Neural progenitor cell (in vitro differentiated cells): ENCODE measurements around the gene DNER. TPM values are rescaled to one million over a fixed set of nuclear protein-coding genes. Genes with fewer than 3 reads are reported as not detected.

Source experiments
- DNase-seq: peaks from one replicate; pipeline ENCODE4 v3.0.0-alpha.2; 2016; ENCODE audit warnings: low spot score
- H2AFZ ChIP-seq: fragments of 200-600 bp; sonication (generic); replicated peaks from 2 replicates; pipeline ENCODE4 v1.6.1; 2016; ENCODE audit warnings: antibody characterized with exemption
- H3F3A ChIP-seq: fragments of 200-600 bp; sonication (generic); 2 replicates; pipeline ENCODE4 v1.6.1; 2016; ENCODE audit warnings: antibody characterized with exemption, low read depth
- H3K27ac ChIP-seq: fragments of 200-600 bp; sonication (generic); 2 replicates; pipeline ENCODE4 v1.5.1; 2016; ENCODE audit warnings: mild to moderate bottlenecking
- H3K27me3 ChIP-seq: fragments of 200-600 bp; sonication (generic); 2 replicates; pipeline ENCODE4 v1.6.1; 2016; ENCODE audit warnings: mild to moderate bottlenecking, moderate library complexity
- H3K36me3 ChIP-seq: fragments of 200-600 bp; sonication (generic); 2 replicates; pipeline ENCODE4 v1.5.1; 2016
- H3K4me1 ChIP-seq: fragments of 200-600 bp; sonication (generic); 2 replicates; pipeline ENCODE4 v1.6.1; 2016; ENCODE audit warnings: mixed run types
- H3K4me2 ChIP-seq: fragments of 200-600 bp; sonication (generic); 2 replicates; pipeline ENCODE4 v1.6.1; 2016
- H3K4me3 ChIP-seq: fragments of 200-600 bp; sonication (generic); 2 replicates; pipeline ENCODE4 v1.5.1; 2016
- H3K79me2 ChIP-seq: fragments of 200-600 bp; sonication (generic); 2 replicates; pipeline ENCODE4 v1.6.1; 2016; ENCODE audit warnings: low read depth
- H3K9ac ChIP-seq: fragments of 200-600 bp; sonication (generic); 2 replicates; pipeline ENCODE4 v1.6.1; 2016
- H3K9me3 ChIP-seq: fragments of 200-600 bp; sonication (generic); 2 replicates; pipeline ENCODE4 v1.5.1; 2016; ENCODE audit warnings: low read depth
- H4K20me1 ChIP-seq: fragments of 200-600 bp; sonication (generic); 2 replicates; pipeline ENCODE4 v1.6.1; 2016; ENCODE audit warnings: low read depth
- H3K27ac Mint-ChIP-seq: 3 replicates; pipeline ENCODE4 v1.8.0; 2021; ENCODE audit warnings: mixed read lengths
- H3K27me3 Mint-ChIP-seq: 2 replicates; pipeline ENCODE4 v1.8.0; 2022; ENCODE audit warnings: low read depth, mild to moderate bottlenecking, inconsistent platforms, moderate library complexity, mixed read lengths; ENCODE audit not compliant: insufficient read depth
- H3K36me3 Mint-ChIP-seq: 3 replicates; pipeline ENCODE4 v1.8.0; 2021; ENCODE audit warnings: mixed read lengths
- H3K4me1 Mint-ChIP-seq: 3 replicates; pipeline ENCODE4 v1.8.0; 2021; ENCODE audit warnings: mixed read lengths
- H3K4me3 Mint-ChIP-seq: 3 replicates; pipeline ENCODE4 v1.8.0; 2021; ENCODE audit warnings: mild to moderate bottlenecking, moderate library complexity, mixed read lengths
- H3K9me3 Mint-ChIP-seq: 3 replicates; pipeline ENCODE4 v1.8.0; 2020; ENCODE audit warnings: mixed read lengths
- EZH2 ChIP-seq: fragments of 200-600 bp; sonication (generic); IDR thresholded peaks from 2 replicates; pipeline ENCODE4 v1.6.1; 2017; ENCODE audit warnings: antibody characterized with exemption, mild to moderate bottlenecking, moderate library complexity
- EZH2phosphoT487 ChIP-seq: fragments of 200-600 bp; sonication (generic); IDR thresholded peaks from 2 replicates; pipeline ENCODE4 v1.6.1; 2017; ENCODE audit warnings: antibody characterized with exemption
- total RNA-seq: library from RNA; depleted of rRNA; stranded (reverse); fragments of >200 nt; gene quantifications from 2 replicates; pipeline ENCODE4 v1.2.3, GENCODE V29; 2015; ENCODE audit warnings: low replicate concordance
- TF ChIP-seq, protein P1 (sequence below): fragments of 200-600 bp; sonication (generic); IDR thresholded peaks from 2 replicates; pipeline ENCODE4 v1.5.1; 2017; ENCODE audit warnings: antibody characterized with exemption, mild to moderate bottlenecking

Gene DNER
- total RNA-seq, 1 donor from 2014 or later, result 0.97 TPM

DNA sequence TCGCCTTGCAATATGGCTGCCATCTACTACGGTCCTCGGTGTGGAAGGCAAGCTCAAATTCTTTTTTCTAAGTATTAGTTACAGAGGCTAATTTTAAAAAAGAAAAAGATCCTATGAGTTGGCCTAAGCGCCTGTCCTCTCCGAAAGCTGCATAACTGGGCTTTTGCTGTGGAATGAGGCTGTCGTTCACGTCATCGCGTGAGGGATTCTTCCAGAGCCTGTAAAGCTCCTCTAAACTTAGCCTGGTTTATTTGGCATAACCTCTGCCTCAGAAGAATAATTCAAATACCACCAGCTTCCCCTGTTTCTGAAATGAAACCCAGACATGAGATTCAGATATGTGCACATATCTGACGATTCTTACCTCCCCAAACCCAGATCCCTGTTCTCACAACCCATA lies 187.4 kb downstream of the DNER start:
- H3K27ac ChIP-seq, result no peak overlapping the region
- no peak overlapping the region for H3K4me3 ChIP-seq
- no peaks in the 10 kb centered on the region for H3K9me3 ChIP-seq
- no peaks in the 10 kb centered on the region for H4K20me1 ChIP-seq
- TF ChIP-seq, protein P1, sequence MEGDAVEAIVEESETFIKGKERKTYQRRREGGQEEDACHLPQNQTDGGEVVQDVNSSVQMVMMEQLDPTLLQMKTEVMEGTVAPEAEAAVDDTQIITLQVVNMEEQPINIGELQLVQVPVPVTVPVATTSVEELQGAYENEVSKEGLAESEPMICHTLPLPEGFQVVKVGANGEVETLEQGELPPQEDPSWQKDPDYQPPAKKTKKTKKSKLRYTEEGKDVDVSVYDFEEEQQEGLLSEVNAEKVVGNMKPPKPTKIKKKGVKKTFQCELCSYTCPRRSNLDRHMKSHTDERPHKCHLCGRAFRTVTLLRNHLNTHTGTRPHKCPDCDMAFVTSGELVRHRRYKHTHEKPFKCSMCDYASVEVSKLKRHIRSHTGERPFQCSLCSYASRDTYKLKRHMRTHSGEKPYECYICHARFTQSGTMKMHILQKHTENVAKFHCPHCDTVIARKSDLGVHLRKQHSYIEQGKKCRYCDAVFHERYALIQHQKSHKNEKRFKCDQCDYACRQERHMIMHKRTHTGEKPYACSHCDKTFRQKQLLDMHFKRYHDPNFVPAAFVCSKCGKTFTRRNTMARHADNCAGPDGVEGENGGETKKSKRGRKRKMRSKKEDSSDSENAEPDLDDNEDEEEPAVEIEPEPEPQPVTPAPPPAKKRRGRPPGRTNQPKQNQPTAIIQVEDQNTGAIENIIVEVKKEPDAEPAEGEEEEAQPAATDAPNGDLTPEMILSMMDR, result no peak
- TF ChIP-seq EZH2 (no peak), EZH2phosphoT487 (no peak)
- Mint-ChIP-seq H3K4me3 (no peak overlapping the region), H3K9me3 (peaks cover 3% of the 10 kb centered on the region), H3K27me3 (peaks cover 2% of the 10 kb centered on the region), H3K4me1 (no peaks in the 10 kb centered on the region), H3K36me3 (no peaks in the 10 kb centered on the region), H3K27ac (no peak overlapping the region)
- H3K79me2 ChIP-seq, result no peaks in the 10 kb centered on the region
- no peak overlapping the region for H2AFZ ChIP-seq
- H3K4me2 ChIP-seq, result no peak overlapping the region
- H3K27me3 ChIP-seq, result no peaks in the 10 kb centered on the region
- H3F3A ChIP-seq, result no peaks in the 10 kb centered on the region
- no peaks in the 10 kb centered on the region for H3K4me1 ChIP-seq
- H3K9ac ChIP-seq, result no peak overlapping the region
- DNase-seq, result no peak
- H3K36me3 ChIP-seq, result no peaks in the 10 kb centered on the region

DNA sequence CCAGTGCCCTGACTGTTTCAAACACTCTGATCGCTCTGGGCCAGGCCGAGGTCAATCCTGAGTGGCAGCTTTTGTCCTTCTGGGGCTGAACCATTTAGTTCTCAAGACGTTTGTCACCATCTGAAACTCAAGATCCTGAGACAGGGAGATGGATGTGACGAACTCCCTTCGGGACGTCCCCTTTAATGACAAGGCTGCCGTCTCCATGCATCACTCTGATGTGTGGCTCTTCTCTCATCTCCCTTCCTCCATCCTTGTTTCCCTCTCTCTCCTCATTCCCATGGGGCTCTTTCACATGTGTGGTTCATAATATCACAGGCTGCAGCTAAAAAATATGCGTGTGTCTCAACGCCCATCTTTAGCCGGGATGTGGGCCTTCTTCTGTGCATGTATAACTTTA lies 189.6 kb downstream of the DNER start:
- Mint-ChIP-seq H3K36me3 (no peaks in the 10 kb centered on the region), H3K27me3 (peaks cover 2% of the 10 kb centered on the region), H3K27ac (no peak overlapping the region), H3K9me3 (no peaks in the 10 kb centered on the region), H3K4me3 (no peak overlapping the region), H3K4me1 (peaks cover under 1% of the 10 kb centered on the region)
- H3K36me3 ChIP-seq, result no peaks in the 10 kb centered on the region
- no peak overlapping the region for H2AFZ ChIP-seq
- H3K4me3 ChIP-seq, result no peak overlapping the region
- no peaks in the 10 kb centered on the region for H3K79me2 ChIP-seq
- TF ChIP-seq, protein P1, result no peak
- TF ChIP-seq EZH2phosphoT487, result no peak
- no peak for TF ChIP-seq EZH2
- no peaks in the 10 kb centered on the region for H3F3A ChIP-seq
- H3K9me3 ChIP-seq, result no peaks in the 10 kb centered on the region
- no peak overlapping the region for H3K4me2 ChIP-seq
- H3K27me3 ChIP-seq, result no peaks in the 10 kb centered on the region
- no peak overlapping the region for H3K9ac ChIP-seq
- H3K4me1 ChIP-seq, result no peaks in the 10 kb centered on the region
- H4K20me1 ChIP-seq, result no peaks in the 10 kb centered on the region
- no peak overlapping the region for H3K27ac ChIP-seq
- DNase-seq, result no peak

DNA sequence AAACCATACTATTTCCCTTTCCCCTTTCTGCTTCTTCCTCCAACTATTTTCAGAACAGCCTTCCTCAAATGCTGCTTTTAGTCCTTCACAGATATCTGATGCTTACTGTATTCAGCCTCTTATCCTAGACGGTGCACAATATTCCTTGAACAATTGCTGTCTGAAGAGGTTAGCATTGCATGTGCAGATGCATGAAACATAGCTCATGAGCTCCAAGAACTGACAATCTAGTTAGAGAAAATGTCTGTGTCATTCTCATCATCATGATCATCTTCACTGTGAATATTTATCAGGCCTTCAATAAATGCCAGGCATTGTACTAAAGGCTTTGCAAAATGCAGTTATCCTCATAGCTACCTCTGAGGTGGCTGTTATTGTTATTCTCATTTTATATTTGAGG lies 190.7 kb downstream of the DNER start:
- Mint-ChIP-seq H3K36me3 (no peaks in the 10 kb centered on the region), H3K27ac (no peak overlapping the region), H3K27me3 (peaks cover 2% of the 10 kb centered on the region), H3K4me1 (peaks cover 6% of the 10 kb centered on the region), H3K9me3 (no peaks in the 10 kb centered on the region), H3K4me3 (no peak overlapping the region)
- Histone ChIP-seq H2AFZ (no peak overlapping the region), H3K4me1 (no peaks in the 10 kb centered on the region), H3K9me3 (no peaks in the 10 kb centered on the region), H3F3A (no peaks in the 10 kb centered on the region), H3K27me3 (no peaks in the 10 kb centered on the region), H3K79me2 (no peaks in the 10 kb centered on the region), H3K36me3 (no peaks in the 10 kb centered on the region), H3K9ac (no peak overlapping the region), H3K27ac (no peak overlapping the region), H3K4me2 (no peak overlapping the region), H4K20me1 (no peaks in the 10 kb centered on the region), H3K4me3 (no peak overlapping the region)
- TF ChIP-seq, protein P1, result no peak
- no peak for TF ChIP-seq EZH2
- TF ChIP-seq EZH2phosphoT487, result no peak
- no peak for DNase-seq

DNA sequence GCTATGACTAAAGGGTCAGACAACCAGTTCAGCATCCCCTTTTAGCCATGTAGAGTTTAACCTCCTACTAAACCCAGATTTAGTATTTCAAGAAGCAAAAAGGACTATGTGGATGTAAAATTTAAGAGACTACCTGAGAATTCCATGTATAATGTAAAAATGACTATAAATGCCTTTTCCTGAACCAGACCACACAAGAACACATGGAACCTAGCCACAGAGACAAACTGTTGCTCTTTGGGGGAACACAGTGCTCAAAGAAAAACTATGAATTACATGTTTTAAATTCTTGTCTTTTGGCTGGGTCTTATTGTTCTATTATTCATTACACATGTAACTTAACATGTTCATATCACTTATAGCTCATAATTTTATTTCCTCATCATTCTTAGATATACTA lies 192.8 kb downstream of the DNER start:
- H3K4me1 Mint-ChIP-seq, result peaks cover 6% of the 10 kb centered on the region
- Histone ChIP-seq H3K27me3 (no peaks in the 10 kb centered on the region), H2AFZ (no peak overlapping the region), H3K9me3 (no peaks in the 10 kb centered on the region), H3K9ac (no peak overlapping the region), H3K4me1 (no peaks in the 10 kb centered on the region), H3K36me3 (no peaks in the 10 kb centered on the region), H3K4me2 (no peak overlapping the region), H3F3A (no peaks in the 10 kb centered on the region), H3K79me2 (no peaks in the 10 kb centered on the region), H4K20me1 (no peaks in the 10 kb centered on the region), H3K4me3 (no peak overlapping the region), H3K27ac (no peak overlapping the region)
- H3K36me3 Mint-ChIP-seq, result no peaks in the 10 kb centered on the region
- no peak overlapping the region for H3K4me3 Mint-ChIP-seq
- TF ChIP-seq EZH2phosphoT487 (no peak), EZH2 (no peak)
- TF ChIP-seq, protein P1, result no peak
- peaks cover 2% of the 10 kb centered on the region for H3K27me3 Mint-ChIP-seq
- H3K27ac Mint-ChIP-seq, result no peak overlapping the region
- no peaks in the 10 kb centered on the region for H3K9me3 Mint-ChIP-seq
- no peak for DNase-seq
